Stimulated activated naive B cell treated with anti-CD40 and anti-IgM and Interleukin-4, amounts not matched to agents 10 μg/mL and 1 μg/mL and 100 μg/mL, for 72 hours (primary cell): ENCODE results near the gene CLECL1.

Experiments used
- ATAC-seq, 2 donors: fragments of 150-1000 bp; cut with Tn5 transposase; replicated peaks; 2 replicates each; pipeline ENCODE4 v1.10.0; 2021; ENCODE audit warnings: moderate library complexity in 1 of 2
- DNase-seq: peaks from one replicate; pipeline ENCODE4 v3.0.0; 2021
- H3K27ac Mint-ChIP-seq: one replicate; pipeline ENCODE4 v1.8.0; 2022; ENCODE audit warnings: mild to moderate bottlenecking, mixed read lengths
- H3K27me3 Mint-ChIP-seq, 2 donors: one replicate each; pipeline ENCODE4 v1.8.0; 2022; ENCODE audit warnings: mixed read lengths in 2 of 2
- H3K36me3 Mint-ChIP-seq, 2 donors: one replicate each; pipeline ENCODE4 v1.8.0; 2022; ENCODE audit warnings: mixed read lengths in 2 of 2, mild to moderate bottlenecking in 1 of 2
- H3K4me1 Mint-ChIP-seq, 2 donors: one replicate each; pipeline ENCODE4 v1.8.0; 2022; ENCODE audit warnings: mixed read lengths in 2 of 2, mild to moderate bottlenecking in 1 of 2
- H3K4me3 Mint-ChIP-seq, 2 donors: one replicate each; pipeline ENCODE4 v1.8.0; 2022; ENCODE audit warnings: mild to moderate bottlenecking in 2 of 2, mixed read lengths in 2 of 2, moderate library complexity in 1 of 2
- H3K9me3 Mint-ChIP-seq, 2 donors: one replicate each; pipeline ENCODE4 v1.8.0; 2022; ENCODE audit warnings: mixed read lengths in 2 of 2, mild to moderate bottlenecking in 1 of 2

Gene CLECL1

DNA sequence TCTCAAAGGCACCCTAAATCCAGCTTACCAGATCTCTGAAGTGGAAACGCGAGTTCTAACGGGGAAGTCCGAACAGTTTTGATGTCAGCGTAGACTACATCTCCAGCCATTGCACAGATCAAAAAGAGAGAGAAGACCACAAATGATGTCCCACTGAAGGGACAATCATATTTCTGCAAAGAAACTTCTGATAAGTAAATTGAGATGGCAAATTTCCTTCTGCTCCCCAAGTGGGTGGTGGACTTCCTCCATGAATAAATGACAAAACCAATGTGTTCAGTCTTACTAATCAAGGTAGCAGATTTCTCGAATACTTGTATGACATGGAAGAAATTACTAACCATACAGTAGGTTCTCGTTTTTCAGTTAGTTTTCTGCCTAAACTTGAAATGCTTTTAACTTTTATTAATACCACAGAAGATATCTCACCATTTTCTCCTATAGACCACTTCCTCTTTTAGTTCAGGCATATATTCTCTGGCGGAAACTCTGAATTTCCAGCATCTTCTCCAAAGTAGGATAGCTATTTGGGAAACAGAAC is at the start of gene CLECL1:
CLECL1 (minus strand) TSS at position 177 of the 541 bp plus-strand sequence.
- DNase-seq: peak; percentile 42
- Mint-ChIP-seq H3K27me3 (no peaks in the 10 kb centered on the region), H3K4me3 (peak within 1 kb of the TSS; percentile 87 to 88), H3K27ac (peak within 1 kb of the TSS; percentile 96), H3K36me3 (peaks cover 9 to 26% of the 10 kb centered on the region in 2 donors), H3K9me3 (no peaks in the 10 kb centered on the region), H3K4me1 (peaks cover 19 to 54% of the 10 kb centered on the region in 2 donors)
- ATAC-seq: peak; percentile 76 to 78

DNA sequence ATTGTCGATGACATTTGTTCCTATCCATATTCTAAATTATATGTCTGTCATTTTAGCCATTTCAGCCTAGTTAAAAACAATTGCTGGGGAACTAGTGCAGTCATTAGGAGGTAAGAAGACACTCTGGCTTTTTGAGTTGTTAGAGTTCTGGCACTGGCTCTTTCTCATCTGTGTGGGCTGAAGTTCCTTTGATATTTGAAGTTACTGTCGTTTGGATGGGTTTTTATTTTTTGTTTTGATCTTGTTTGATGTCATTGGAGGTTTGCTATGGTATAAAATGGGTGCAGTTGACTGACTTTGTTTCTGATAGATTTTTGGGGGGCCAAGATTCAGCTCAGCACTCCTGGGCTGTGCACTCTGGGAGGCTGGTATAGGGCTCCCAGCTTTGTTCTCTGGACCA is 48.5 kb upstream of the CLECL1 start:
- H3K36me3 Mint-ChIP-seq: no peaks in the 10 kb centered on the region
- no peak overlapping the region for H3K27ac Mint-ChIP-seq
- no peak overlapping the region for H3K4me3 Mint-ChIP-seq
- ATAC-seq (no peak), DNase-seq (no peak)
- peaks cover 0 to 4% of the 10 kb centered on the region in 2 donors for H3K9me3 Mint-ChIP-seq
- peaks cover 13 to 34% of the 10 kb centered on the region in 2 donors for H3K4me1 Mint-ChIP-seq
- no peaks in the 10 kb centered on the region for H3K27me3 Mint-ChIP-seq

DNA sequence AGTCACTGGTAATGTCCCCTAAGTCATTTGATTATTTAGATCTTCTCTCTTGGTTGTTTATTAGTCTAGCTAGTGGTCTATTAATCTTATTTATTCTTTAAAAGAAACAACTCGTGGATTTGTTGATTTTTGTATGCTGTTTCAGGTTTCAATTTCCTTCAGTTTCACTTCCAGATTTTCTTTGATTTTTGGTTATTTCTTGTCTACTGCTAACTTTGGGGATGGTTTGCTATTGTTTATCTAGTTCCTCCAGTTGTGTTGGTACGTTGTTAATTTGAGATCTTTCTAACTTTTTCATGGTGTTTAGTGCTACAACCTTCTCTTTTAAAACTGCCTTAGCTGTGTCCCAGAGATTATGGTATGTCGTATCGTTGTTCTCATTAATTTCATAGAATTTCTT is 46.3 kb upstream of the CLECL1 start:
- H3K36me3 Mint-ChIP-seq: no peaks in the 10 kb centered on the region
- peaks cover 18 to 46% of the 10 kb centered on the region in 2 donors for H3K4me1 Mint-ChIP-seq
- no peak for DNase-seq
- no peak overlapping the region for H3K27ac Mint-ChIP-seq
- H3K27me3 Mint-ChIP-seq: no peaks in the 10 kb centered on the region
- peaks cover 3 to 4% of the 10 kb centered on the region in 2 donors for H3K9me3 Mint-ChIP-seq
- H3K4me3 Mint-ChIP-seq: no peak overlapping the region
- ATAC-seq: no peak

DNA sequence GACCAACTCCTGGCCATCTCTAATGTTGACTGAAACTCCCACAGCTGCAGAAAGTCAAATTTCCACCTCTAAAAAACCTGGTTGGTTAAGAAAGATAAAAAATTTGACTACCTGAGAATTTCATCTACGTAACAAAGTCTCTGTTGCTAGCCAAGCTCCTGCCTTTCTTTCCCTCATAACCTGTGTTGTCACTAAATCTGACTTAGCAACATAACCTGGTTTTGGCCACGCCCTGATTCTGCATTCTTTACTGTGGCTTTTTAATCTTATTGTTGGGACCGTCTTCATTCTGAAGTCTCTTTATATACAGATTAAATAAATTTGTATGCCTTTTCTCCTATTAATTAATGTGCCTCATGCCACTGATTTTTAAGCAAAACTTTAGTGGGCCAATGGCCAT is 43.9 kb upstream of the CLECL1 start:
- Mint-ChIP-seq H3K4me3 (no peak overlapping the region), H3K4me1 (peaks cover 21 to 48% of the 10 kb centered on the region in 2 donors), H3K36me3 (no peaks in the 10 kb centered on the region), H3K9me3 (peaks cover 1 to 3% of the 10 kb centered on the region in 2 donors), H3K27me3 (no peaks in the 10 kb centered on the region), H3K27ac (no peak overlapping the region)
- no peak for ATAC-seq
- DNase-seq: no peak

DNA sequence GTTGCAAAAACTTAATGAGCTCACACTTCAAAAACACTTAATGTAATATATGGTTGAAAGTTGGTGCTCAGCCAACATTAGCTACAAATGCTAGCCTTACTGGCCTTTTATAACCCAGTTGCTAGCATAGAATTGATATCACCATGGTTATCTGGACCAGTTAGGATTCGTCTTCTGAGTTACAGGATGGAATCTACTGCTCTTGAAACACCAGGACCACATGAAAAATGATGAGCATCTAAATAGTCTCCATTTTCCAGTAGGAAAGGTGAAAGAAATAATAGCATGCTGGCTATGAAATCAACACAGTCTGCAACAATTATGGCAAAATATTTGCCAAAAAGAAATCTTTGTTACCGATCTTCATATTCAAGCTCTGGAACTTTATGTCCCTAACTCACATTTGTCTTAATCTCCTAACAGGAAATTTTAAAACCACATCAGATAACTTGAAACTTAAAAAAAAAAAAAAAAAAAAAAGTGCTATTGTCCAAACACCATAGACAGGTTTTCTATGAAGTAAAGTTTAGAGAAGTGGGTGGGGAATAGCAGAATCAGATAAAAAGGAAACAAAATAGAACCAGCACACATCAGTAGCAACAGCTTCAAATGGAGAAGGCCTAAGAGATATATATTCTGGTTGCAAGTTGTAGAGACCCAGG is 40.5 kb upstream of the CLECL1 start:
- Mint-ChIP-seq H3K27ac (no peak overlapping the region), H3K27me3 (no peaks in the 10 kb centered on the region), H3K36me3 (no peaks in the 10 kb centered on the region), H3K4me3 (no peak overlapping the region), H3K9me3 (peaks cover 0 to 3% of the 10 kb centered on the region in 2 donors), H3K4me1 (peaks cover 18 to 37% of the 10 kb centered on the region in 2 donors)
- ATAC-seq (no peak), DNase-seq (no peak)

DNA sequence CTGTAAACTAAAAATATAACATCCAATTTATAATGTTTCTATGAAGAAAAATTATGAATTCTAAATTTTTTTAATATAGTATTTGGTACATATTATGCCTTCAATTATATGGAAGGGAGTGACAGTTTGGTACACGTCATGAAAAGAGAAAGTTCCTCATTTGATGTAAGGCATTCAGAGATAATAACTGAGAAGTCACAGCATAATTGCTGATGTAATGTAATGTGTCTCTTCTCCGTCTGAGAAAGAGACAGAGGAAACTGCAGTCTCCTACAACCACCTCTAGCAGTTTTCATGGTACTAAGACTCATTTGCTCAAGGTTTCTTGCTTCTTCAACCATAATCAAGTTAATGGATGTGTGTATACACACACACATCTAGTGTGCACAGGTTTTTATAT is 30.1 kb upstream of the CLECL1 start:
- H3K4me3 Mint-ChIP-seq: no peak overlapping the region
- peaks cover 0 to 2% of the 10 kb centered on the region in 2 donors for H3K9me3 Mint-ChIP-seq
- peaks cover 28 to 51% of the 10 kb centered on the region in 2 donors for H3K4me1 Mint-ChIP-seq

DNA sequence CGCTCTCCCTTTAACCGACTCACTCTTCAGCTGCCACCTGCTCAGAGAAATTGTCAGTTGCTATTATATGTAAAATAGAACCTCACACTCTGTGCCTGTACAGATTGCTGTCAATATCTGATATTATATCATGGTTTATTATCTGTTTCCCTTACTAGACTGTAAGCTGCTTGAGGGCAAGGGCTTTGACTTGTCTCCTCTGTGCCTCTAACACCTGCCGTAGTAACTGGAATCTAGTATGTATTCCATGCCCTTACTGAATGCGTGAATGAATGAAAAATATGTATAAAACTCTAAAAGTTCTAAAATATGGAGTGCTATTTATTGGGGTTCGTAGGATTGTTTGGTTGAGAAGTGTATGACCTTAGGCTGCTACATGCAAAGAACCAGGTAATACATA is 29.5 kb upstream of the CLECL1 start:
- ATAC-seq (no peak), DNase-seq (no peak)
- Mint-ChIP-seq H3K27me3 (no peaks in the 10 kb centered on the region), H3K4me3 (no peak overlapping the region), H3K9me3 (peaks cover 0 to 2% of the 10 kb centered on the region in 2 donors), H3K36me3 (peaks cover 9 to 17% of the 10 kb centered on the region in 2 donors), H3K4me1 (peaks cover 30 to 54% of the 10 kb centered on the region in 2 donors), H3K27ac (peak overlapping the region; percentile 33)

More for the DNA sequence above, 30.1 kb upstream of the CLECL1 start:
- no peak for DNase-seq
- Mint-ChIP-seq H3K27ac (no peak overlapping the region), H3K27me3 (no peaks in the 10 kb centered on the region), H3K36me3 (peaks cover 9 to 10% of the 10 kb centered on the region in 2 donors)
- ATAC-seq: no peak

DNA sequence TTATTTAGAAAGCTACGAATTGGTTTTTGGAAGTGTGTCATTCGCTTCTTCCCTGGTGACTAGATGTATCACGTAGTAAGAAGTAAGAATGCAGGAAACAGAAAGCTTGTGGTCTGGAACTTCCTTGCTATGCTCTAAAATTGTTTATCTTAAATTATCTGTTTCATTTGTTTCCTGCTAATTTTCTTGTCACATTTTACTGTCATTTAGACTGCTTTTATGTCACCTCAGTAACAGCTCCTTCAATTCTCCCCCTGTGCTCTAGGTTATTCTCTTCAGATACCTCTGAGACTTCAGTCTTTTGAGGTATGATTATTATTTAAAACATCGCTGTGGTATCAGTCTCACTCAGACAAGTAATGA is 28.5 kb upstream of the CLECL1 start:
- peak overlapping the region; percentile 94 for H3K27ac Mint-ChIP-seq
- H3K4me3 Mint-ChIP-seq: peak overlapping the region; percentile 88 to 91
- ATAC-seq (peak; percentile 7 to 16), DNase-seq (no peak)
- no peaks in the 10 kb centered on the region for H3K27me3 Mint-ChIP-seq
- peaks cover 12 to 26% of the 10 kb centered on the region in 2 donors for H3K36me3 Mint-ChIP-seq
- peaks cover 0 to 2% of the 10 kb centered on the region in 2 donors for H3K9me3 Mint-ChIP-seq
- peaks cover 30 to 53% of the 10 kb centered on the region in 2 donors for H3K4me1 Mint-ChIP-seq

DNA sequence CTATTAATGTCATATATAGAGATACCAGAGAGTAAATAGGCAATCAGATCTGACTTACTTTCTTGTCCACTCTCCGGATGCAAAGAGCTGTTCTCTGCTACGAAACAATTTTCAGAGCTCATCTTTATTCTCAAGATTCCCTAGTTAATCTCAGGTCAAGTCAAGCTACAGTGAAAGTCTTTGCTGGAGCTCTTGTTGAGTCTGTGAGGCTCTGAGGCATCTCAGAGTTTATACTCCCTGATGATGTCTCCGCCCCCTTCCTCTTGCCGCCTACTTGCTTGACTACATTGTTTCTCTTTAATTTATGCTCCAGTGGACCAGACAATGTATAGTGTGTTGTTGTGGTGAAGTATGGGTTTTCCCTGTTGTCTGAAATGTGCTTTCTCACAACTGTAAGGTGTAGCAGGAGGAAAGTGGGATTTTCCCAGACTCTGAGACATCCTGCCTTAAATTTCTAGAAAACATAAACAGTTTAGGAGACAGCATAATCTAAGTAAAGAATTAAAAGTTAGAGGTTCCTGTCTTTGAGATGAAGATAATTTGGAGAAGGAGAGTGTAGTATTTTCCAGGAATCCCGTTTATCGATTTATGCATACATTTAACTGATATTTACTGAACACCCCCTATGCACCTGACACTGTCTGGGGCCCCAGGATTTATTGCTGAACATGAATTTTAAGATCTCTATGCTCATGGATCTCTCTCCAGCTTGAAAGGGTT is 28.0 kb upstream of the CLECL1 start, which contains the start of gene CD69:
CD69 (minus strand) TSS at position 203 of the 720 bp plus-strand sequence; CDS start at position 122, 81 bp downstream.
- ATAC-seq: peak; percentile 74 to 78
- peaks cover 12 to 30% of the 10 kb centered on the region in 2 donors for H3K36me3 Mint-ChIP-seq
- DNase-seq: peak; percentile 83

DNA sequence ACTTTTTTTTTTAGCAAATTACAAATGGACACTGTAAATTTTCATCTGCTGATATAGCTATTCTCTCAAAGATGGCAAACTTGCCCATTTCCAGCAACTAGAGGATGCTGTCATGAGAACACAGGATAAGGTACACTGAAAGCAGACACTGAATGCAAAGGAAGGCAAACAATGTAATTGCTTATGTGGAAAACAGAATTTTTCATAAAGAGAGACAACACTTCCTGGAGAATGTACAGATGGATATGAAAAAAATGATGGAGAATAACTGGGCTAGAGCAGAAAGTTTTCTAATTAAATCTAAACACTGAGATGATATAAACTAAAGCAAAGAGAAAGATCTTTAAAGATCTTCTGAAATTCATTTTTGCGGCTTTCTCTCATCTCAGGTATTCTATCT is 27.2 kb upstream of the CLECL1 start:
- peaks cover 34 to 60% of the 10 kb centered on the region in 2 donors for H3K4me1 Mint-ChIP-seq

More for the DNA sequence above, 28.0 kb upstream of the CLECL1 start, which contains the start of gene CD69:
- Mint-ChIP-seq H3K4me1 (peaks cover 32 to 58% of the 10 kb centered on the region in 2 donors), H3K9me3 (peaks cover 0 to 2% of the 10 kb centered on the region in 2 donors), H3K4me3 (peak within 1 kb of the TSS; percentile 88 to 91), H3K27me3 (no peaks in the 10 kb centered on the region), H3K27ac (peak within 1 kb of the TSS; percentile 94)

DNA sequence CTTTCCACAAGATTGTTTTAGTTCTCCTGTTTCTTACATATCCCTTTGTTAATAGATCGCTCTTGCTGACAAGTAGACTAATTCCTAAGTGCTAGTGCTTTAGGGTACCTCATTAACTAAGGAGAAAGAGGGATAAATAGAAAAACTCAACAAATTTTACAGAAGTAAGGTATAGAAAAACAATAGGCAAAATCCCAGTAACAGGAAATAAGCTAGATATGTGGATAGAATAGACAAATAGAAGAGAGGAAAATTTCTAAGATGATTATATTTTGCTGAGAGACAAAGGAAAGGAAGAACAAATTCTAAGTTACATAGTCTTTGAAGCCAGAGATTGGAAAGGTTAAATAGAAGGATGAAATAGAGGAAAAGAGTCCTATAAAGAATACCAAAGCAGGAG is 26.8 kb upstream of the CLECL1 start:
- ATAC-seq: no peak
- peaks cover 18 to 37% of the 10 kb centered on the region in 2 donors for H3K36me3 Mint-ChIP-seq
- no peaks in the 10 kb centered on the region for H3K27me3 Mint-ChIP-seq
- peak overlapping the region; percentile 88 to 91 for H3K4me3 Mint-ChIP-seq
- peak overlapping the region; percentile 94 for H3K27ac Mint-ChIP-seq
- peaks cover 31 to 59% of the 10 kb centered on the region in 2 donors for H3K4me1 Mint-ChIP-seq
- H3K9me3 Mint-ChIP-seq: peaks cover 0 to 2% of the 10 kb centered on the region in 2 donors
- DNase-seq: no peak

More for the DNA sequence above, 27.2 kb upstream of the CLECL1 start:
- no peak for ATAC-seq
- peak overlapping the region; percentile 94 for H3K27ac Mint-ChIP-seq
- H3K36me3 Mint-ChIP-seq: peaks cover 16 to 35% of the 10 kb centered on the region in 2 donors
- H3K9me3 Mint-ChIP-seq: peaks cover 0 to 2% of the 10 kb centered on the region in 2 donors
- no peak for DNase-seq
- H3K4me3 Mint-ChIP-seq: peak overlapping the region; percentile 88 to 91
- no peaks in the 10 kb centered on the region for H3K27me3 Mint-ChIP-seq

DNA sequence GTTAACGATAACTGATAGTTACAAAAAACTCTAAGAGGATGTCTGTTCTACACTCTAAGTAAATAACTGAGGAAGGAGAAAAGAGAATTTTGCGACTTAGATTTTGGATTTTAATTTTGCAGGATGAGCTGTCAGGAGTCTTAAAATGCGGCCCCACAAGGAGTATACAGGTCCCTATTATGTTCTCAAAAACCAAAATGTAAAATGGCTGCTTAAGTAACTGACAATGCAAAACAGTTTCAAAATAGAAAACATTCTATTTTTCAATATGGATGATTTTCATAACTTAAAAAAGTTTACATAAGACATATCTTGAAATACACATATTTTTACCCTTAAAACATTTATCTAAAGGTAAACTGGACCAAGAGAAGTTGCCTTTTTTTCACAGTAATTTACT is 25.2 kb upstream of the CLECL1 start:
- no peak for ATAC-seq
- peaks cover 22 to 46% of the 10 kb centered on the region in 2 donors for H3K36me3 Mint-ChIP-seq

DNA sequence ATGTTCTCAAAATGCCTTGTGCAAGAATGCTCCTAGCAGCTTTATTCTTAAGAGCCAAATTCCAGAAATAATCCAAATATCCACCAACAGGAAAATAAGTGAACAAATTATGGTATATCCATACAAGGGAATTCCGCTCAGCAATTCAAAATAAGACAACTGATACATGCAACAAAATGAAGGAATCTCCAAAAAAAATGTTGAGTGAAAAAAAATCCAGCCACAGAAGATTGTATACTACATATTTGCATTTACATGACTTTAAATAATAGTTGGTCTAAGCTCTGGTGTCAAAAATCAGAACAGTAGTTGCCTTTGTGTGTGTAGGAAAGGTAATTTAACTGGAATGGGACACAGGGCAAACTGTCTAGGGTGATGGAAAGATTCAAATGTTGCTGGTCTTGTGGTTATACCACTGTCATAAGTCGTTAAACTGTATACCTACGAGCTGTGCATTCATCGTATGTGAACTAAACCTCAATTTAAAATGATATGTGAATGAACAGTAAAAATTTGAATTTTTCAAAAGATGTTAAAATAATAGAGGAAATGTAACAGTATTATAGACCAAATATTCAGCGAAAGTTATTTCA is 24.6 kb upstream of the CLECL1 start:
- H3K9me3 Mint-ChIP-seq: peaks cover 0 to under 1% of the 10 kb centered on the region in 2 donors
- peaks cover 24 to 44% of the 10 kb centered on the region in 2 donors for H3K4me1 Mint-ChIP-seq
- H3K36me3 Mint-ChIP-seq: peaks cover 25 to 51% of the 10 kb centered on the region in 2 donors
- no peaks in the 10 kb centered on the region for H3K27me3 Mint-ChIP-seq
- peak overlapping the region; percentile 88 to 91 for H3K4me3 Mint-ChIP-seq
- DNase-seq (no peak), ATAC-seq (no peak)
- peak overlapping the region; percentile 98 for H3K27ac Mint-ChIP-seq

More for the DNA sequence above, 25.2 kb upstream of the CLECL1 start:
- H3K9me3 Mint-ChIP-seq: peaks cover 0 to 2% of the 10 kb centered on the region in 2 donors
- peaks cover 26 to 48% of the 10 kb centered on the region in 2 donors for H3K4me1 Mint-ChIP-seq
- H3K27ac Mint-ChIP-seq: peak overlapping the region; percentile 98
- H3K4me3 Mint-ChIP-seq: peak overlapping the region; percentile 88 to 91
- no peak for DNase-seq
- no peaks in the 10 kb centered on the region for H3K27me3 Mint-ChIP-seq

DNA sequence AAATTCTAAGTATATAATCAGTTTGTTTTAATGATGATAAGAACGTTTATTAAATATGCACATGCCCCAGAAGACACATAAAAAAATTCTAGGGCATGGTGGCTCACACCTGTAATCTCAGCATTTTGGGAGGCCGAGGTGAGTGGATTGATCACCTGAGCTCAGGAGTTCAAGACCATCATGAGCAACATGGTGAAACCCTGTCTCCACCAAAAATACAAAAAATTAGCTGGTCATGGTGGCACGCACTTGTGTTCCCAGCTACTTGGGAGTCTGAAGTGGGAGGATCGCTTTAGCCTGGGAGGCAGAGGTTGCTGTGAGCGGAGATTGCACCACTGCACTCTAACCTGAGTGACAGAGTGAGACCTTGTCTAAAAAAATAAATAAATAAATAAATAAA is 23.8 kb upstream of the CLECL1 start:
- peak overlapping the region; percentile 85 for H3K27ac Mint-ChIP-seq
- ATAC-seq: no peak

More for the DNA sequence above, 23.8 kb upstream of the CLECL1 start:
- Mint-ChIP-seq H3K27me3 (no peaks in the 10 kb centered on the region), H3K9me3 (no peaks in the 10 kb centered on the region), H3K4me1 (peaks cover 20 to 39% of the 10 kb centered on the region in 2 donors), H3K4me3 (peak overlapping the region; percentile 55 to 68), H3K36me3 (peaks cover 26 to 53% of the 10 kb centered on the region in 2 donors)
- no peak for DNase-seq
